GM19193 (cell line): Measurements from ENCODE around the gene ARPIN.

ENCODE experiments used
- POLR2A ChIP-seq: IDR thresholded peaks from 4 replicates; pipeline ENCODE4 v1.6.1; 2011; ENCODE audit not compliant: insufficient read depth, insufficient read length; ENCODE audit errors: extremely low read depth

ARPIN gene

GRCh38 chr15:89917442-89918101 lies 4.8 kb upstream of the ARPIN start:
- TF ChIP-seq POLR2A, result no peak

GRCh38 chr15:89916660-89917059 lies 3.9 kb upstream of the ARPIN start:
- TF ChIP-seq POLR2A, result no peak

- TF ChIP-seq POLR2A, result no peak
Measured at GRCh38 chr15:89912145-89912673, 543 bp downstream of the ARPIN start.

GRCh38 chr15:89910891-89911626 lies 1.7 kb downstream of the ARPIN start:
- no peak for TF ChIP-seq POLR2A

GRCh38 chr15:89909611-89910010 lies 3.1 kb downstream of the ARPIN start:
- TF ChIP-seq POLR2A, result no peak

GRCh38 chr15:89908226-89908625 lies 4.5 kb downstream of the ARPIN start:
- no peak for TF ChIP-seq POLR2A

- TF ChIP-seq POLR2A, result no peak
Measured at GRCh38 chr15:89907289-89907688, 5.5 kb downstream of the ARPIN start.

- TF ChIP-seq POLR2A, result no peak
Measured at GRCh38 chr15:89905846-89906378, 6.8 kb downstream of the ARPIN start.

GRCh38 chr15:89904519-89904918 lies 8.2 kb downstream of the ARPIN start:
- no peak for TF ChIP-seq POLR2A

GRCh38 chr15:89903858-89904130 lies 9.0 kb downstream of the ARPIN start:
- TF ChIP-seq POLR2A, result no peak

- no peak for TF ChIP-seq POLR2A
Measured at GRCh38 chr15:89903015-89903857, 9.5 kb downstream of the ARPIN start.

- no peak for TF ChIP-seq POLR2A
Measured at GRCh38 chr15:89900849-89901248, 11.9 kb downstream of the ARPIN start.

GRCh38 chr15:89899951-89900567 lies 12.7 kb downstream of the ARPIN start:
- TF ChIP-seq POLR2A, result no peak

GRCh38 chr15:89899295-89899945 lies 13.3 kb downstream of the ARPIN start:
- no peak for TF ChIP-seq POLR2A
